ENCODE results near the gene CHD6. TPM values are rescaled to one million over a fixed set of nuclear protein-coding genes. Genes with fewer than 3 reads are reported as not detected.

Gene CHD6
- total RNA-seq, 4 donors from 2014 or later: 32.5 to 37.7 (median 35.0) TPM

- intact Hi-C loops (cut with DNase I): no loop called here
- 77% methylated on average over 4 of the region's 4 CpGs for WGBS
Measured at GRCh38 chr20:41506192-41506915, 111.8 kb downstream of the CHD6 start.

GRCh38 chr20:41505184-41505583 lies 113.0 kb downstream of the CHD6 start:
- Histone ChIP-seq H3K4me3 (no peak overlapping the region), H3K4me1 (peaks cover 28 to 51% (median 48%) of the 10 kb centered on the region in 4 donors), H3K27ac (replicated peaks in 1 of 4) (no peak overlapping the region), H3K36me3 (no peaks in the 10 kb centered on the region), H3K9me3 (peaks cover 0 to 4% (median 0%) of the 10 kb centered on the region in 4 donors), H3K27me3 (no peaks in the 10 kb centered on the region)
- no peak for TF ChIP-seq POLR2A (IDR thresholded peaks at IDR 0.05; ENCODE audit: low read depth)
- TF ChIP-seq, protein P1, sequence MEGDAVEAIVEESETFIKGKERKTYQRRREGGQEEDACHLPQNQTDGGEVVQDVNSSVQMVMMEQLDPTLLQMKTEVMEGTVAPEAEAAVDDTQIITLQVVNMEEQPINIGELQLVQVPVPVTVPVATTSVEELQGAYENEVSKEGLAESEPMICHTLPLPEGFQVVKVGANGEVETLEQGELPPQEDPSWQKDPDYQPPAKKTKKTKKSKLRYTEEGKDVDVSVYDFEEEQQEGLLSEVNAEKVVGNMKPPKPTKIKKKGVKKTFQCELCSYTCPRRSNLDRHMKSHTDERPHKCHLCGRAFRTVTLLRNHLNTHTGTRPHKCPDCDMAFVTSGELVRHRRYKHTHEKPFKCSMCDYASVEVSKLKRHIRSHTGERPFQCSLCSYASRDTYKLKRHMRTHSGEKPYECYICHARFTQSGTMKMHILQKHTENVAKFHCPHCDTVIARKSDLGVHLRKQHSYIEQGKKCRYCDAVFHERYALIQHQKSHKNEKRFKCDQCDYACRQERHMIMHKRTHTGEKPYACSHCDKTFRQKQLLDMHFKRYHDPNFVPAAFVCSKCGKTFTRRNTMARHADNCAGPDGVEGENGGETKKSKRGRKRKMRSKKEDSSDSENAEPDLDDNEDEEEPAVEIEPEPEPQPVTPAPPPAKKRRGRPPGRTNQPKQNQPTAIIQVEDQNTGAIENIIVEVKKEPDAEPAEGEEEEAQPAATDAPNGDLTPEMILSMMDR (IDR thresholded peaks at IDR 0.05): no peak
- no peak for TF ChIP-seq POLR2AphosphoS5 (IDR thresholded peaks at IDR 0.05)
- TF ChIP-seq EP300 (IDR thresholded peaks at IDR 0.05): no peak
- WGBS: 91% methylated on average over 7 of the region's 7 CpGs
- DNase-seq (ENCODE audit: extremely low spot score): no peak
- intact Hi-C loops (cut with DNase I): no loop called here

More at GRCh38 chr20:41506192-41506915, 111.8 kb downstream of the CHD6 start:
- H3K9me3 ChIP-seq: peaks cover 0 to 4% (median 0%) of the 10 kb centered on the region in 4 donors
- H3K4me3 ChIP-seq: no peak overlapping the region
- TF ChIP-seq, protein P1 (IDR thresholded peaks at IDR 0.05): no peak
- TF ChIP-seq POLR2AphosphoS5 (IDR thresholded peaks at IDR 0.05) (no peak), POLR2A (IDR thresholded peaks at IDR 0.05; ENCODE audit: low read depth) (no peak), EP300 (IDR thresholded peaks at IDR 0.05) (no peak)
- H3K36me3 ChIP-seq: no peaks in the 10 kb centered on the region
- H3K27ac ChIP-seq (replicated peaks in 1 of 4): no peak overlapping the region
- H3K27me3 ChIP-seq: no peaks in the 10 kb centered on the region
- DNase-seq (ENCODE audit: extremely low spot score): no peak
- H3K4me1 ChIP-seq: peaks cover 34 to 51% (median 48%) of the 10 kb centered on the region in 4 donors

DNA sequence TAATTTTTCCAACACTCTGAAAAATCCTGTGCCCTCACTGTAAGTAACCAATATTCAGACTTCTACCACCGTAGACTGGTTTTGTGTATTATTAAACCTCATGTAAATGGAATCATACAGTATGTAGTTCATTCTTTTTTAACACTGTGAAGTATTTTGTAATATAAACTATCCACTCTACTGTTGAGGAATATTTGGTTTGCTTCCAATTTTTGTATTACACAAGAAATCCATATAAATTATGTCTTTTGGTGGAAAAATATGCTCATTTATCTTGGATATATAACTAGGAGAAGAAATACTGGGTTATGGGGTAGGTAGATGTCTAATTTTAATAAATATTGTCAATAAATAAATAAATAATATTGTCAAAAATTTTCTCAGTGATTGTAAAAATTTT lies 116.8 kb downstream of the CHD6 start:
- no peak for DNase-seq (ENCODE audit: extremely low spot score)
- H3K9me3 ChIP-seq: peaks cover 0 to 4% (median 0%) of the 10 kb centered on the region in 4 donors
- intact Hi-C loops (cut with DNase I): no loop called here
- peaks cover 9 to 31% (median 20%) of the 10 kb centered on the region in 4 donors for H3K36me3 ChIP-seq
- no peak overlapping the region for H3K27ac ChIP-seq (replicated peaks in 1 of 4)
- no peak overlapping the region for H3K4me3 ChIP-seq
- H3K27me3 ChIP-seq: no peaks in the 10 kb centered on the region
- H3K4me1 ChIP-seq: peaks cover 8 to 31% (median 20%) of the 10 kb centered on the region in 4 donors
- no peak for TF ChIP-seq POLR2A (IDR thresholded peaks at IDR 0.05; ENCODE audit: low read depth)
- TF ChIP-seq, protein P1 (IDR thresholded peaks at IDR 0.05): no peak
- TF ChIP-seq EP300 (IDR thresholded peaks at IDR 0.05): no peak
- TF ChIP-seq POLR2AphosphoS5 (IDR thresholded peaks at IDR 0.05): no peak
- WGBS: 48% methylated on average over 1 of the region's 1 CpG

DNA sequence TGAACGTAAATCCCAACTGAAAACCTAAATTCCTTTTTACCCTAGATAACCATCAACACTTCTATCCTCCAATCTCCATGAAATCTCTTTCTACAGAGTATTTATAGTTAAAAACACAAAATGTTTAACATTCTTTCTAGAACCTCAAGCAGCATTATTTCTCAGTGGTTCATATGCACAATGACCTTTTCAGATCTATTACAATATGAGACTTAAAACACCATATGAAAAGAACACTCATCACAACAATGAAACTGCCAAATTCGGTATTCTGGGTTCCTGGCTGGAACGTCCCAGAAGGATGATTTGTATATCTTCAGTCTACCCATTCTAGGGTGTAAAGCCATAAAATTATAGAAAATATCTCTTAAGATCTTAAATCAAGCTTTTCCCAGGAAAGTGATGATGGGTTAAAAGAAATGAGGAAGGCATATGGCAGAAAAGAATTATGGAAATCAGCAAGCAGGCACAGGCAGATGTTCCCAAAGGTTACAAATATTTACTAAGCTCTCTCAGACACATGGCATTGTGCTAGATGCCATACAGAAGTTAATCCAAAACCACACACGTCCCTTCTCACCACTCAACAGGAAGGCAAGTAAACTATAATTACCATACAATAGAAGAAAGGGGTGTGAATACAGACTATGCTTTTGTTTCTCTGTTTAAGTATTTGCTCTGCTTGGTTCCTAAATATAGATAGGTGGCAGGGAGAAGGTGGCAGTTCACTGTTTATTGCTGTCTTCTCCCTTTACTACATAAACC lies 118.0 kb downstream of the CHD6 start:
- WGBS: 54% methylated on average over 4 of the region's 4 CpGs
- intact Hi-C loops (cut with DNase I): no loop called here
- Histone ChIP-seq H3K9me3 (peaks cover 0 to 4% (median 0%) of the 10 kb centered on the region in 4 donors), H3K27ac (replicated peaks in 1 of 4) (no peak overlapping the region), H3K4me1 (peaks cover 8 to 27% (median 18%) of the 10 kb centered on the region in 4 donors), H3K36me3 (peaks cover 9 to 42% (median 27%) of the 10 kb centered on the region in 4 donors), H3K27me3 (no peaks in the 10 kb centered on the region), H3K4me3 (no peak overlapping the region)
- DNase-seq (ENCODE audit: extremely low spot score): no peak
- TF ChIP-seq POLR2A (IDR thresholded peaks at IDR 0.05; ENCODE audit: low read depth): no peak
- no peak for TF ChIP-seq POLR2AphosphoS5 (IDR thresholded peaks at IDR 0.05)
- TF ChIP-seq, protein P1 (IDR thresholded peaks at IDR 0.05): no peak
- no peak for TF ChIP-seq EP300 (IDR thresholded peaks at IDR 0.05)

Measured in esophagus muscularis mucosa (tissue), 4 donors.